Measurements from ENCODE around the gene LYPD1.

The LYPD1 gene

GRCh38 chr2:132668189-132668823 lies 1.7 kb downstream of the LYPD1 start:
- no peak for DNase-seq

DNA sequence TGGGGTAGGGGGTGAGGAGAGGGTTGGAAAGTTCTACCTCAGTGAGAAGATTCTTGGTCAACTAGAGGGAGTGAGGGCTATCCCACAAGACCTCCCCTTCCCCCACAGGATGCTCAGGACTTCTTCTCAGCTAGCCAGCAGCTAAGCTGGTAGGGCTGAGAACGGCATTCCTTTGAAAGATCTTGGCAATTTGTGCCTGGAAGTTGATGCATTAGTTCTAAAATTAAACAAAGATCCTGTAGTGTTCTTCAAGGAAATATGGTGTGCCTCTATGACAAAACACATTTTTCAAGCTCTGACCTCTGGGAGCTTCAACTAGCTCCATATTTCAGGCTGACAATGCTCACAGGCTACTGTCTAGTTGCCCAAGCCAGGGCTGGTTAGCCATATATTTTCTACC lies 2.3 kb downstream of the LYPD1 start:
- DNase-seq, result no peak

- DNase-seq, result no peak
Observed at GRCh38 chr2:132665401-132666140, 4.4 kb downstream of the LYPD1 start.

DNA sequence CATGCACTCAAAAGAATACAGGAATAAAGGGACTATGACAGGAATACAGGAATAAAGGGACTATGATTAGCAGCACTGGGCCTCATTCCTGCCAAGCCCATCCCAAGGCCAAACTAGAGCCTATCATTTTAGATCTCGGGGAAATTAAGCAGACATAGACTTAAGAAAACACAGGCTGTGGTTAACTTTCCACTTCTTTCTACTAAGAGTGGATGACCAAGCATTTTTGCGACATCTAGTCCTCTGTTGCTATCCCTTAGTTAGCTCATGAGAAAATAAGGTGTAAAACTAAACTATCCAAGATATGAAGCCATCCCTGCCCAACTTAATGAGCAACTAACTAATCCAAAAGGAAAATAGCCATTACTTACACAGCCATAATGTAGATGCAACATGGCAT lies 5.9 kb downstream of the LYPD1 start:
- DNase-seq, result no peak

DNA sequence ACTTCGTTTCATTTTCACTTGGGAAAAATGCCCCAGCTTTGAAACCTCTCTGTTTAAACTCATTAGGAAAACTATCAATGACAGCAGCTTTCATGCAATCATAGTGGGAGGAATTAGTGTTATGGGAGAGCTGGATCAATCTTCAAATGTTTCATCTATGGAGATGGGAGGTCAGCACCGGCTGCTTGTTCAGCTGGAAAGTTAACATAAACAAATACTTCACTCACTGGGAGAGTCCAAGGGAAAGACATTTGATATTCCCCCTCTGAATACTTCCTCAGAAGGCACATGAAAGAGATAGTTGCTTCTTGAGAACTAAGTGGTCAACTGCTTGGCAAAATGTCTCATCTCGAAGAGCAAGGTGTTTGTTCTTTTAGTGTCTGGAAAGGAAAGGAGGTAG lies 7.3 kb downstream of the LYPD1 start:
- no peak for DNase-seq

GRCh38 chr2:132659331-132659730 lies 10.7 kb downstream of the LYPD1 start:
- DNase-seq, result no peak

DNA sequence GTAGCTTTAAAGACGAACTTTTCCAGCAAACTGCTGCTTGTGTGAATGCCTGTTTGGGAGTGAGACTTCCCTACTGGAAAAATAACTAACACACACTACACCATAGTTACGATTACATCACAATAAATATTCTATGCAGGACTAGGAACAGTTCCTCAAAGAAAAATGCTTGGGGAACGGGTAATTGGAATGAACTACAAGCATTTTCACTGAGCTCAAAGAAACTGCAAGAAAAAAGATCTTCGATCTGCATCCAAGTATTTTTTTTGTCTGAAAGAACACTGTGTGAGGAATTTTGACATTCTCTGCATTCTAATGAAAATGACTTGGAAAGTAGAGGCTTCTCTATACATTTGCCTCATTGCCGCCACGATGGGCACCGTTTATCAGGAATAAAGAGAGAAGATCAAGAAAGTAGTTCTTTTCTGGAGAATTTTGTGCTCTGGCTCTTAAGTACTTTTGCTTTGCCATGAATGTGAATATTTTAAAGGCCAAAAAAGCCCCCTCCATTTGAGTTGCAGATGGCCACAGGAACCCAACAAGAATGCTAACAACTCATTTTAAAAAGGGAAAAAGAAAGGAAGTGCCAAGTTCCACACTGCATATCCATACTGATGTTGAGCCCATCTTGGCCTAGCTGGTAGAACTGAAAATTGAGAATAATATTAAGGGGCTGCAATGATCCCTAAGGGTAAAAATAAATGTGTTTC lies 13.6 kb downstream of the LYPD1 start:
- no peak for DNase-seq

DNA sequence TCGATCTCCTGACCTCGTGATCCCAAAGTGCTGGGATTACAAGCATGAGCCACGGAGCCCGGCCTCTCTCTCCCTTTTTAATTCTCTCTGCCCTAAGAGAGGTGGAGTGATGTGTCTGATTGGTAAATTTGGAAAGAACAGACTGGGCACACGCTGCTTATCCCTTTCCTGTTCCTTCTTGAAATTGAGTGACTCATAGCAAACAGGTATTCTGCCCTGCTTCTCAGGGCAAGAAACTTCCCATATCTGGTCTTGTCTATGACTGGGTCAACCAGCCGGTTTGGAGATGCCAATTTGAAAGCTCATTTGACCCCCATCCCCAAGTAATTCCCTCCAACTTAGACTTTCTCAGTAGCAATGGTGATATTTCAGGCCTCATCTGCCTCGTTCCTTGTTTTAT lies 15.0 kb downstream of the LYPD1 start:
- DNase-seq, result no peak

DNA sequence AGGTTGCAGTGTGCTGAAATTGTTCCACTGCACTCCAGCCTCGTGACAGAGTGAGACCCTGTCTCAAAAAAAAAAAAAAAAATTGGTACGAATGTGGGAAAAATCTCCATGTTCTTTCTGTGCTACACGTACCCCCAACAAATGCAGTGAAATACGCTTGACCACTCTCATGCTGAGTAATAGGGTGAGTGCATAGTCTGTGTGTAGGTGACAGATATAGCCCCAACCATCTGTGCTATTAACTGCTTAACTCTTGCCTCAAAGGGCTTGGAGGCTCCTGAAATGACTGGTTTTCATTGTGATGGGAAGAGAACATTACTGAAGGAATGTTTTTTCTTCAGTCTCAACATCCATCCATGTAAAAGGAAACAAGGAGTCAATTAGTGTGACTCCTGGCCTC lies 15.7 kb downstream of the LYPD1 start:
- no peak for DNase-seq

- no peak for DNase-seq
Observed at GRCh38 chr2:132652474-132652873, 17.5 kb downstream of the LYPD1 start.

DNA sequence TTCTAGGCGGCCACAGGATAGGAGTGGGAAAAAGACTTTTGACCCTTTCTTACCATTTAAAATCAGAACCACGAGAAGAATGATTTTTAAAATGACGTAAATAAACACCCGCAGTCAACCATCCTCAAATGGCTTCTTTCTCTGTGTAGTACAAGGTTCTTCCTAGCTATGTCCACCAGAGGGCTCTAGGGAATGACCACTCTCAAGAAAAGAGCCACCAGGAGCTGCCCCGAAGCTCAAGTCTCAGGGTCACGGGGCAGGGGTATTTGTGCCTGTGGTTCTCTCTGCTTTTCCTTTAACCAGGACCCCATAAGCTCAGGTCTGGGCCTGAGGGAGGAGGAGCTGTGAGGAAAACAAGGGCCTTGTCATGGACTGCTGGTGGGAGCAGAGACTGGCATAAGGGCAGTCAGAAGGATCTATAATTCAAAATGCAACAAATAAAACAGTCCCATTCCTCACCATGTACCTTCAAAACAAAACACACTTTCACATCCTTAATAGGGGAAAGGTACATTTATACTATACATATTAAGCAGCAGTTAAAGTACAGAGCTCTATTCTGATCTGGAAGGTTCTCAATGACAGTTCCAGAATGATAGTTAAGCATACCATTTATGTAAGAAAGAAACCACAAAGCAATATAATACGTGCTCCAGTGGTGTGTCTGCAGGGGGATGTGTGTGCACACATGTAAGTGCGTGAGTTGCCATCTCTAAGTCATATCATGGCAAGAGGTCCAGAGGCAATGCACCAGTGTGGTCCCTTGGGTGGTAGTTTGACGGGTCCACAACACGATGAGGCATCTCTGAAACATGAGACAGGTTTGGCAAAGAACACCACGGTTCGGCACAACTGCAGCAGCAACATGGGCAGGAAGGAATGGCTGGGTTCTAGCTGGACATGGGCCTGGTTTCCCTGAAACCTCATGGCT lies 18.6 kb downstream of the LYPD1 start:
- no peak for DNase-seq

- DNase-seq, result no peak
Observed at GRCh38 chr2:132646540-132647108, 23.4 kb downstream of the LYPD1 start.

DNA sequence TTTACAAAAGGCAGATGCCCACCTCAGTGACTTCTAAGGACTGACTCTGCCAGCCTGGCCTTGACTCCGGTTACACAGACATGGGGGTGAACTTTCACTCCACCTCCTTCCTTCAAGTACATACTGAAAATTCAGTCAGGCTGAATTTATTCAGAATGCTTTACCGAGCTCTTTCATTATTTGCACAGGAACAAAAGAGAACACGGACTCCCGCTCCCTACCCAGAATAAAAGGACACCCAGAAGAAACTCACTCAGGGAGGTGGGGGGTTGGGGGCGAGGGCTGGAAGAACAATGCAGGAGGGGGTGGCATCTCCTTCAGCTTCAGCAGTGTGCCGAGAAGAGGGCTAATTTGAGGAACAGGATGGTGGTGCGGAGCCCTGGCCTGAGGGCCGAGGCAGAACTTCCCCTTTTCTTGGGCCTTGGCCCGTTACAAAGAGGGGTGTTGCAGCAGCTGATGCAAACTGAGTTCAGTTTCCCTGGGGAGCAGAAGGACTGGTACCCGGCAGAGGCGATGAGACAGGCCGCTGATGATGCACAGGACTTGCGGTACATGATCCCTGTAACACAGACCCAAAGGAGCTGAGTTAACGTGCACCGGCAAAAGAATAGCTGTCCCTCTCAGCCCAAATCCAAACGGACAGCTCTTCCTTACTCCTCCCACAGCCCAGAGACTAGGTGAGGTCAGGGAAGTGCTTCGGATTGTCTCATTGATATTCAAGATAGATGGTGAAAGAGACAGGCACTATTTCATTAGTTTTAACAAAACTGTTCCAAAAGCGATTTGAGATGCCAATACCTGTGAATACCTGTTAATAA lies 24.1 kb downstream of the LYPD1 start:
- DNase-seq, result no peak

DNA sequence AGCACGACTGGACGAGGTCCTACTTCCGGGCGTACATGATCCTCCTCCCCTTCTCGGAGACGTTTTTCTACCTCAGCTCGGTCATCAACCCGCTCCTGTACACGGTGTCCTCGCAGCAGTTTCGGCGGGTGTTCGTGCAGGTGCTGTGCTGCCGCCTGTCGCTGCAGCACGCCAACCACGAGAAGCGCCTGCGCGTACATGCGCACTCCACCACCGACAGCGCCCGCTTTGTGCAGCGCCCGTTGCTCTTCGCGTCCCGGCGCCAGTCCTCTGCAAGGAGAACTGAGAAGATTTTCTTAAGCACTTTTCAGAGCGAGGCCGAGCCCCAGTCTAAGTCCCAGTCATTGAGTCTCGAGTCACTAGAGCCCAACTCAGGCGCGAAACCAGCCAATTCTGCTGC lies 24.8 kb downstream of the LYPD1 start:
- no peak for DNase-seq

DNA sequence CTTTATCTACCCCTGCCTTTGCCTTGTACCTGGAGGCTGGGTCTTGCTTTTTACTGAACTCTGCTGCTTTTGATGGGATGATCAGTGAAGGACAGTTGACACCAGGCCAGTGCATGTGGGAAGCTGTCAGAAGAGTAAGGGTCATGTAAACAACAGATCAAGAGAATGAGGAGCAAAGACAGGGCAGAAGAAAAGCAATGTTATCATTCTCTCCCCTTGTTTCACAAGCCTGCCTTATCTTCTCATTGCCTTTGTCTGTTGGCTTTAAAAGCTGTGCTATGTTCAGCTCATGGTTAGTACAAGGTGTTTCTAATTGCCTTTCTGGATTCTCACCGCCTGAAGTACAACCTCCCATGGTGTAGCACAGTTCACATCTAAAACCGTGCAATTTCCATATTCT lies 27.6 kb downstream of the LYPD1 start:
- DNase-seq, result no peak

DNA sequence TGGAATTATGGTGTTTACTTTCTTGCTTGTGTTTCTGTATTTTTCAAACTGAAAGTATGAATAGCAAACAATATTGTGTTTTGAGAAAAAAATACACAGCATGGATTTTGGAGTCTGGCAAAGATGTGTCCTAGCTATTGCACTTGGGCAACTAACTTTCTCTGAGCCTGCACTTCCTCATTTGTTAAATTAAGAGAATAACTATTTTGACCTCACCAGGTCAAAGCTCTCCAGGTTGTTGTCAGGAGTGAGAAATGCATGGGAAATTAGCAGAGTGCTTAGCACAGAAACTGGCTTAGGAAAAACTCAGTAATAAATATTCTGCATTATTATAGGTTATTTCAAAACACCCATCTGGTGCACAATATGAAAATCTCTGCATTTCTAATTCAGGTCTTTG lies 28.2 kb downstream of the LYPD1 start:
- DNase-seq, result no peak

DNA sequence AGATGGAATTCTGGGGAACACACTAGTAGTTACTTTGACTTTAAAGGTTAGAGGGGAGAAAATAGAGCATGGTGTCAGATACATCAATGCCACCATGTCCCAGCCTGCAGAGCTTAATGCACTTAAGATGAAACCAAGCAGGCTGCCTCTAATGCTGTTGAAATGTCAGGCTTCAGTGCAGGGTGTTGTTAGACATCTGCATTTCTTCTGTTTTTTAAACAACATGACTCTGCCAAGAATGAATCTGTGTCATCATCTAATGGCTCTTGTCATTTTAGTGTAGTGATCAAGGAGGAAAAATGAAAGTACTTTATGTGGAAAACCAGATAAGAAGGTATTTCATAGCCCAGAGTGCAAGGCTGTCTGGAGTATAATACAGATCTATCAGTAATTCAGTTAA lies 29.9 kb downstream of the LYPD1 start:
- DNase-seq, result no peak

GRCh38 chr2:132638313-132639040 lies 31.5 kb downstream of the LYPD1 start:
- DNase-seq, result no peak

GRCh38 chr2:132636346-132636745 lies 33.7 kb downstream of the LYPD1 start:
- no peak for DNase-seq

GRCh38 chr2:132633635-132634034 lies 36.4 kb downstream of the LYPD1 start:
- no peak for DNase-seq

GRCh38 chr2:132632000-132632649 lies 37.9 kb downstream of the LYPD1 start:
- DNase-seq, result no peak
